GM21423 (cell line): Measurements from ENCODE around the gene SIGMAR1.

ENCODE experiments used
- ATAC-seq: cut with Tn5 transposase; IDR thresholded peaks from one replicate; pipeline ENCODE4 v1.9.1; 2021; ENCODE audit warnings: mild to moderate bottlenecking, moderate library complexity; ENCODE audit not compliant: unreplicated experiment

Gene SIGMAR1

GRCh38 chr9:34633166-34633565 lies 4.4 kb downstream of the SIGMAR1 start:
- no peak for ATAC-seq

GRCh38 chr9:34630402-34631154 lies 7.0 kb downstream of the SIGMAR1 start:
- ATAC-seq = no peak

GRCh38 chr9:34629491-34629808 lies 8.1 kb downstream of the SIGMAR1 start:
- ATAC-seq = no peak

GRCh38 chr9:34628656-34629490 lies 8.7 kb downstream of the SIGMAR1 start, which contains the start of gene ARID3C:
ARID3C (minus strand) TSS chr9:34629066; CDS start chr9:34628014, 1,052 bp downstream.
- ATAC-seq = no peak

- ATAC-seq = no peak
Observed at GRCh38 chr9:34627716-34628655, 9.6 kb downstream of the SIGMAR1 start.

GRCh38 chr9:34625186-34625486 lies 12.5 kb downstream of the SIGMAR1 start:
- no peak for ATAC-seq

GRCh38 chr9:34624475-34625185 lies 13.0 kb downstream of the SIGMAR1 start:
- ATAC-seq = no peak

- ATAC-seq = no peak
Observed at GRCh38 chr9:34623374-34624235, 14.0 kb downstream of the SIGMAR1 start.

- peak; percentile 97 for ATAC-seq
Observed at GRCh38 chr9:34620061-34620994, 17.3 kb downstream of the SIGMAR1 start, which contains the start of gene DCTN3. DCTN3 (minus strand) TSS chr9:34620495; CDS start chr9:34620464, 31 bp downstream.

- no peak for ATAC-seq
Observed at GRCh38 chr9:34615132-34615531, 22.5 kb downstream of the SIGMAR1 start.

- peak; percentile 45 for ATAC-seq
Observed at GRCh38 chr9:34612788-34613390, 24.7 kb downstream of the SIGMAR1 start.

GRCh38 chr9:34611811-34612787 lies 25.5 kb downstream of the SIGMAR1 start, which contains the start of gene RPP25L:
RPP25L (minus strand) TSS chr9:34612097; CDS start chr9:34611296, 801 bp downstream.
- peak; percentile 75 for ATAC-seq

- ATAC-seq = no peak
Observed at GRCh38 chr9:34611251-34611810, 26.3 kb downstream of the SIGMAR1 start.

- no peak for ATAC-seq
Observed at GRCh38 chr9:34610434-34611206, 27.0 kb downstream of the SIGMAR1 start.

GRCh38 chr9:34607331-34607730 lies 30.3 kb downstream of the SIGMAR1 start:
- no peak for ATAC-seq

GRCh38 chr9:34606905-34607304 lies 30.7 kb downstream of the SIGMAR1 start:
- ATAC-seq = no peak
